GM12864 (cell line): ENCODE results near the gene CASP4.

Source experiments
- DNase-seq: peaks from one replicate; pipeline ENCODE4 v3.0.0-alpha.2; 2011; ENCODE audit warnings: low read depth
- H3K4me3 ChIP-seq: 2 replicates; pipeline ENCODE4 v1.5.1; 2011; ENCODE audit warnings: mild to moderate bottlenecking, low read depth, low read length, control low read depth
- TF ChIP-seq, protein P1 (sequence below): IDR thresholded peaks from 2 replicates; pipeline ENCODE4 v1.5.1; 2011; ENCODE audit warnings: low read depth, mild to moderate bottlenecking, moderate library complexity, low read length, control low read depth, inconsistent platforms; ENCODE audit errors: missing control alignments

The CASP4 gene

DNA sequence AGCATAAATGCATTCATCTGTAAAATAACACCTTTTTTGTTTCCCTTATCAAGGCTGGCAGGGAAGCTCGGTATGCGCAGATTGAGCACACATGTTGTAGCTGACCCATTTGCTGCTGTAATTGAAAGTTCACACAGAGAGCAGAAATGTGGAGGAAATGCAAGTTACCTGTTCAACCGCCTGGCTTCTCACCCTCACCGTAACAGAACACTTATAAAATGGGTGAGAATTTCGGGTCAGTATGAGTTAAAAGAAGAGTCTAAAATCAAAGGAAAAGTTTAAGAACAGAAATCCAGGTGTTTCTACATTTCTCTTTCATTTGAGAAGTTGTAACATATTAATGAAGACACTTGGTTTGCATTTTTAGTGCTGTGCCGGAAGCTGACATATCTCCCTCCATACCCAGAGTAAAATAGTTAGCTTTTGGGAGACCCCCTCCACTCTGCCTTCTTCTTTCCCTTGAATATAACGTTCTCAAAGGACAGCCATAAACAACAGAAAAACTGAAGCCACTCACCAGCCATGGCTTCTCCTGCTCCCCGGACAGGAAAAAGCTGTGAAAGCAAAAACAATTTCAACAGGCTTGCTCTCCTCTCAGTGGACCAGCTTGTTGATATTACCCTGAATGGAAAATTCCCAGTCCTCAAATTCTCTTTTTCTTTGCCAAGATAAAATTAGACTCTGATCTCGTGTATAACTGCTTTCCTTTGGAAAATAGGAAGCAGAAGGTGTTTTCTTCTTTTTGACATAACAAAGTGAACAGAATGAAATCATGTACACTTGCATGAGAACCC, 70.3 kb downstream of the CASP4 start, which contains the start of gene CASP12:
Gene CASP12, minus strand, starts transcription at position 570 of the 794 bp plus-strand sequence.
- TF ChIP-seq, protein P1, sequence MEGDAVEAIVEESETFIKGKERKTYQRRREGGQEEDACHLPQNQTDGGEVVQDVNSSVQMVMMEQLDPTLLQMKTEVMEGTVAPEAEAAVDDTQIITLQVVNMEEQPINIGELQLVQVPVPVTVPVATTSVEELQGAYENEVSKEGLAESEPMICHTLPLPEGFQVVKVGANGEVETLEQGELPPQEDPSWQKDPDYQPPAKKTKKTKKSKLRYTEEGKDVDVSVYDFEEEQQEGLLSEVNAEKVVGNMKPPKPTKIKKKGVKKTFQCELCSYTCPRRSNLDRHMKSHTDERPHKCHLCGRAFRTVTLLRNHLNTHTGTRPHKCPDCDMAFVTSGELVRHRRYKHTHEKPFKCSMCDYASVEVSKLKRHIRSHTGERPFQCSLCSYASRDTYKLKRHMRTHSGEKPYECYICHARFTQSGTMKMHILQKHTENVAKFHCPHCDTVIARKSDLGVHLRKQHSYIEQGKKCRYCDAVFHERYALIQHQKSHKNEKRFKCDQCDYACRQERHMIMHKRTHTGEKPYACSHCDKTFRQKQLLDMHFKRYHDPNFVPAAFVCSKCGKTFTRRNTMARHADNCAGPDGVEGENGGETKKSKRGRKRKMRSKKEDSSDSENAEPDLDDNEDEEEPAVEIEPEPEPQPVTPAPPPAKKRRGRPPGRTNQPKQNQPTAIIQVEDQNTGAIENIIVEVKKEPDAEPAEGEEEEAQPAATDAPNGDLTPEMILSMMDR, result no peak
- no peak within 1 kb of the TSS for H3K4me3 ChIP-seq
- peak; percentile 13 for DNase-seq

DNA sequence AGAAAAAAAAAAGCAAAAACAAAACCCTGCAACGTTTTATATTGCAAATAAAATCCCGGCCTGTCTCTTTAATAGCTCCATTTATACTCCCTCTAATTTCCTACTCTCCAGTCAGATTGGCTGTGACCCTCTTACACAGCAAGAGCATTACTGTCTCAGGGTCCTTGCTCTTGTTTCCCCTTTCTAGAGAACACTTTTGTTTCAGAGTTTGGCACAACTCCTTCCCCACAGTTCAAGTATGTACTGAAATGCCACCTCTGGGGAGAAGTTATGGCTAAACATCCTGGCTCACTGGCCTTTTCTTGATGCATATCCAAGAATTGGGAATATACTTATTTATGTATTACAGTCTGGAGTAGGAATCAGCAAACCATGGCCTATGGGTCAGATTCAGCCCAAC, 72.7 kb downstream of the CASP4 start:
- TF ChIP-seq, protein P1, result no peak
- DNase-seq, result no peak
- no peak overlapping the region for H3K4me3 ChIP-seq

- TF ChIP-seq, protein P1, result no peak
- H3K4me3 ChIP-seq, result no peak overlapping the region
- DNase-seq, result no peak
Measured at GRCh38 chr11:104893876-104894275, 74.5 kb downstream of the CASP4 start.
